Panc1 (cell line): Measurements from ENCODE around the gene DHRS3. TPM values are rescaled to one million over a fixed set of nuclear protein-coding genes. Genes with fewer than 3 reads are reported as not detected.

Experiments used
- ATAC-seq: fragments of 200-7000 bp; cut with Tn5 transposase; 2 replicates; pipeline ENCODE4 v1.9.1; 2020; ENCODE audit warnings: mild to moderate bottlenecking, moderate library complexity
- BruUV-seq: library from RNA; stranded (reverse); fragments of 400-500 nt; replicated peaks from 2 replicates; lab custom pipeline; 2021; lab: Mats Ljungman, UMichigan
- CTCF ChIA-PET: fragments of 300-600 bp; sonication (Branson Sonifier 250); formaldehyde crosslinking; loops from one replicate; lab custom pipeline; 2022; ENCODE audit warnings: antibody characterized with exemption; lab: Charles Lee
- POLR2A ChIA-PET: fragments of 300-600 bp; sonication (Branson Sonifier 250); formaldehyde crosslinking; loops from one replicate; lab custom pipeline; 2022; ENCODE audit warnings: antibody characterized with exemption; lab: Charles Lee
- DNase-seq: peaks from one replicate; pipeline ENCODE4 v3.0.0-alpha.2; 2010; ENCODE audit warnings: low read depth, low spot score
- H3K27ac ChIP-seq: 2 replicates; pipeline ENCODE4 v1.5.1; 2011; ENCODE audit warnings: mild to moderate bottlenecking, low read length, inconsistent platforms
- H3K27me3 ChIP-seq: fragments of 200-500 bp; sonication (Bioruptor generic); 2 replicates; pipeline ENCODE4 v1.6.0; 2014; ENCODE audit warnings: low read length, inconsistent platforms; ENCODE audit not compliant: control insufficient read depth, insufficient read depth
- H3K36me3 ChIP-seq: fragments of 200-500 bp; sonication (Bioruptor generic); 2 replicates; pipeline ENCODE4 v1.5.1; 2014; ENCODE audit warnings: inconsistent platforms, mild to moderate bottlenecking, low read length, moderate library complexity; ENCODE audit not compliant: control insufficient read depth, insufficient read depth
- H3K4me1 ChIP-seq: 2 replicates; pipeline ENCODE4 v1.5.1; 2011; ENCODE audit warnings: inconsistent platforms, mild to moderate bottlenecking, low read length, moderate library complexity; ENCODE audit not compliant: control insufficient read depth, insufficient read depth
- H3K4me3 ChIP-seq, 2 experiments: 2 replicates each; pipeline ENCODE4 v1.5.1; 2011 to 2012; ENCODE audit warnings: low read depth in 2 of 2, low read length in 2 of 2, mild to moderate bottlenecking in 2 of 2, inconsistent platforms in 1 of 2, moderate library complexity in 1 of 2
- H3K9me3 ChIP-seq: fragments of 200-500 bp; sonication (Bioruptor generic); 2 replicates; pipeline ENCODE4 v1.5.1; 2014; ENCODE audit warnings: low read depth, mild to moderate bottlenecking, inconsistent platforms, low read length, moderate library complexity; ENCODE audit not compliant: control insufficient read depth, insufficient read depth
- CTCF ChIP-seq: fragments of 450-650 bp; IDR thresholded peaks from 2 replicates; pipeline ENCODE4 v1.5.1; 2017; ENCODE audit warnings: mild to moderate bottlenecking
- POLR2AphosphoS5 ChIP-seq: IDR thresholded peaks from 2 replicates; pipeline ENCODE4 v1.6.1; 2012; ENCODE audit warnings: mild to moderate bottlenecking, low read depth, low read length, moderate library complexity
- REST ChIP-seq, 2 experiments: IDR thresholded peaks; 2 replicates each; pipeline ENCODE4 v1.6.1; 2011 to 2012; ENCODE audit warnings: low read depth in 2 of 2, control low read depth in 1 of 2, low read length in 1 of 2, mild to moderate bottlenecking in 1 of 2, moderate library complexity in 1 of 2; ENCODE audit not compliant: insufficient read depth in 1 of 2
- SIN3A ChIP-seq: IDR thresholded peaks from 2 replicates; pipeline ENCODE4 v1.6.1; 2012; ENCODE audit warnings: low read depth, mild to moderate bottlenecking, low read length, moderate library complexity, borderline replicate concordance; ENCODE audit not compliant: insufficient read depth
- TCF7L2 ChIP-seq: IDR thresholded peaks from 2 replicates; pipeline ENCODE4 v1.6.1; 2011; ENCODE audit warnings: mild to moderate bottlenecking, low read depth, low read length, inconsistent platforms
- in situ Hi-C: cut with HindIII; loops from 2 replicates; pipeline ENCODE4 v1.10.0; 2016; ENCODE audit warnings: low sequenced_read_pairs, low pct_unique_long_range_greater_than_20kb
- intact Hi-C: fragments of 100-400 bp; cut with micrococcal nuclease; formaldehyde crosslinking; loops from one replicate; pipeline ENCODE4 v1.10.0; 2022; ENCODE audit not compliant: unreplicated experiment
- total RNA-seq: library from RNA; stranded (reverse); gene quantifications from one replicate; pipeline ENCODE4 v1.2.1, GENCODE V29; 2021; ENCODE audit not compliant: unreplicated experiment

The DHRS3 gene
- total RNA-seq, 1 experiment from 2014 or later = 113 TPM

- DNase-seq = no peak
- CTCF ChIA-PET = interaction anchor here (0.7 to 1.4 kb wide), 2 partner anchors 20 to 24 kb away, joined by 3 to 4 read pairs; no protein-coding TSS in a partner anchor
- in situ Hi-C loops = no loop called here
- peaks cover 2% of the 10 kb centered on the region; the same call in 1 of the 2 replicates for H3K36me3 ChIP-seq
- H3K9me3 ChIP-seq = no peaks in the 10 kb centered on the region
- peak overlapping the region; percentile 92 to 95 for H3K4me3 ChIP-seq
- intact Hi-C loops = loop anchor here (2.0 kb wide), 1 partner anchor 24 kb away; no protein-coding TSS in a partner anchor
- TF ChIP-seq CTCF (no peak), TCF7L2 (no peak), REST (IDR thresholded peaks at IDR 0.05; ENCODE audit: insufficient read depth in 1 of 2, low read depth in 2 of 2, low read length in 1 of 2) (no peak), SIN3A (no peak), POLR2AphosphoS5 (no peak)
- POLR2A ChIA-PET = no interaction called here
- H3K27me3 ChIP-seq = no peaks in the 10 kb centered on the region
- no peak; the same call in 1 of the 2 replicates for ATAC-seq
- peak overlapping the region; percentile 95 for H3K27ac ChIP-seq
- peaks cover 60% of the 10 kb centered on the region for H3K4me1 ChIP-seq
- no TSS peak for BruUV-seq
Measured at GRCh38 chr1:12618661-12618964, 603 bp upstream of the DHRS3 start.

GRCh38 chr1:12617511-12617900, 504 bp downstream of the DHRS3 start:
- BruUV-seq = no TSS peak

GRCh38 chr1:12616709-12617373, 1.2 kb downstream of the DHRS3 start:
- ATAC-seq (peak; percentile 29), DNase-seq (no peak)
- Histone ChIP-seq H3K27ac (peak overlapping the region; percentile 95), H3K4me3 (peak overlapping the region; percentile 92 to 95), H3K36me3 (peaks cover 5% of the 10 kb centered on the region; the same call in 1 of the 2 replicates), H3K27me3 (no peaks in the 10 kb centered on the region), H3K9me3 (no peaks in the 10 kb centered on the region), H3K4me1 (peaks cover 62% of the 10 kb centered on the region)
- CTCF ChIA-PET = interaction anchor here (0.5 to 0.8 kb wide), 2 partner anchors 15 to 97 kb away, joined by 4 to 7 read pairs; no protein-coding TSS in a partner anchor
- BruUV-seq = no TSS peak
- in situ Hi-C loops = no loop called here
- POLR2A ChIA-PET = interaction anchor here (0.6 kb wide), 1 partner anchor 285 kb away, joined by 15 read pairs; no protein-coding TSS in a partner anchor
- intact Hi-C loops = no loop called here
- no peak for TF ChIP-seq SIN3A
- TF ChIP-seq REST (IDR thresholded peaks at IDR 0.05; ENCODE audit: insufficient read depth in 1 of 2, low read depth in 2 of 2, low read length in 1 of 2) = no peak
- TF ChIP-seq TCF7L2 = no peak
- TF ChIP-seq CTCF = no peak
- no peak for TF ChIP-seq POLR2AphosphoS5

More at GRCh38 chr1:12617511-12617900, 504 bp downstream of the DHRS3 start:
- no peaks in the 10 kb centered on the region for H3K9me3 ChIP-seq
- intact Hi-C loops (no loop called here), in situ Hi-C loops (no loop called here)
- peak overlapping the region; percentile 92 to 95 for H3K4me3 ChIP-seq
- H3K27me3 ChIP-seq = no peaks in the 10 kb centered on the region
- ATAC-seq = no peak
- ChIA-PET CTCF (interaction anchor here (0.5 kb wide), 1 partner anchor 345 kb away, joined by 4 read pairs; no protein-coding TSS in a partner anchor), POLR2A (interaction anchor here (0.6 kb wide), 2 partner anchors 69 to 286 kb away, joined by 7 to 15 read pairs; no protein-coding TSS in a partner anchor)
- no peak for TF ChIP-seq TCF7L2
- H3K27ac ChIP-seq = peak overlapping the region; percentile 95
- peaks cover 62% of the 10 kb centered on the region for H3K4me1 ChIP-seq
- no peak for DNase-seq
- H3K36me3 ChIP-seq = peaks cover 2% of the 10 kb centered on the region; the same call in 1 of the 2 replicates
